Chondrocyte (in vitro differentiated cells): ENCODE results near the gene BEND6. TPM values are rescaled to one million over a fixed set of nuclear protein-coding genes. Genes with fewer than 3 reads are reported as not detected.
"Not testable (repeated sequence)": the region's sequence is repeated elsewhere in the genome, so short reads cannot be mapped to it uniquely, and the experiment has no call there.

ENCODE experiments used
- DNase-seq: peaks from one replicate; pipeline ENCODE4 v3.0.0; 2021; ENCODE audit warnings: mixed read lengths, low spot score
- H3K27ac Mint-ChIP-seq: one replicate; pipeline ENCODE4 v1.8.0; 2021; ENCODE audit warnings: mild to moderate bottlenecking, moderate library complexity, mixed read lengths; ENCODE audit not compliant: unreplicated experiment
- H3K27me3 Mint-ChIP-seq: 2 replicates; pipeline ENCODE4 v1.8.0; 2021; ENCODE audit warnings: low read depth, mixed read lengths
- H3K36me3 Mint-ChIP-seq: 2 replicates; pipeline ENCODE4 v1.8.0; 2021; ENCODE audit warnings: low read depth, mixed read lengths
- H3K4me1 Mint-ChIP-seq: 2 replicates; pipeline ENCODE4 v1.8.0; 2021; ENCODE audit warnings: low read depth, mild to moderate bottlenecking, mixed read lengths
- H3K4me3 Mint-ChIP-seq: one replicate; pipeline ENCODE4 v1.8.0; 2021; ENCODE audit warnings: mild to moderate bottlenecking, moderate library complexity, mixed read lengths; ENCODE audit not compliant: unreplicated experiment
- H3K9me3 Mint-ChIP-seq: 2 replicates; pipeline ENCODE4 v1.8.0; 2021; ENCODE audit warnings: low read depth, mixed read lengths
- CTCF ChIP-seq: fragments of 200-600 bp; sonication (generic); IDR thresholded peaks from 2 replicates; pipeline ENCODE4 v1.5.0; 2021; ENCODE audit warnings: antibody characterized with exemption, mild to moderate bottlenecking, moderate library complexity
- total RNA-seq: library from RNA; stranded (reverse); gene quantifications from 3 replicates; pipeline ENCODE4 v1.2.1, GENCODE V29; 2021

Gene BEND6
- total RNA-seq, 1 donor from 2014 or later = 8.9 TPM

- no peak overlapping the region for H3K4me3 Mint-ChIP-seq
- peaks cover 11% of the 10 kb centered on the region for H3K9me3 Mint-ChIP-seq
- H3K36me3 Mint-ChIP-seq = peaks cover 14% of the 10 kb centered on the region
- no peak for DNase-seq
- no peak for TF ChIP-seq CTCF
- no peaks in the 10 kb centered on the region for H3K4me1 Mint-ChIP-seq
- no peak overlapping the region for H3K27ac Mint-ChIP-seq
- H3K27me3 Mint-ChIP-seq = no peaks in the 10 kb centered on the region
These were observed 44.1 kb downstream of the BEND6 start for GRCh38 chr6:56999049-56999448.

- H3K4me3 Mint-ChIP-seq, H3K27me3 Mint-ChIP-seq, H3K4me1 Mint-ChIP-seq, DNase-seq, H3K27ac Mint-ChIP-seq: not testable (repeated sequence)
- Mint-ChIP-seq H3K36me3 (peaks cover 14% of the 10 kb centered on the region), H3K9me3 (peaks cover 11% of the 10 kb centered on the region)
These were observed 44.8 kb downstream of the BEND6 start for GRCh38 chr6:56999748-57000147.

GRCh38 chr6:57002197-57002596 is 47.3 kb downstream of the BEND6 start:
- no peak for TF ChIP-seq CTCF
- H3K4me3 Mint-ChIP-seq = no peak overlapping the region
- peaks cover 11% of the 10 kb centered on the region for H3K9me3 Mint-ChIP-seq
- no peaks in the 10 kb centered on the region for H3K27me3 Mint-ChIP-seq
- H3K27ac Mint-ChIP-seq = no peak overlapping the region
- peaks cover 6% of the 10 kb centered on the region for H3K36me3 Mint-ChIP-seq
- no peak for DNase-seq
- no peaks in the 10 kb centered on the region for H3K4me1 Mint-ChIP-seq

GRCh38 chr6:57004292-57004691 is 49.4 kb downstream of the BEND6 start:
- no peak overlapping the region for H3K4me3 Mint-ChIP-seq
- H3K27me3 Mint-ChIP-seq = no peaks in the 10 kb centered on the region
- DNase-seq = no peak
- no peak overlapping the region for H3K27ac Mint-ChIP-seq
- H3K4me1 Mint-ChIP-seq = no peaks in the 10 kb centered on the region
- no peaks in the 10 kb centered on the region for H3K36me3 Mint-ChIP-seq
- no peak for TF ChIP-seq CTCF
- no peaks in the 10 kb centered on the region for H3K9me3 Mint-ChIP-seq

- TF ChIP-seq CTCF = no peak
- no peaks in the 10 kb centered on the region for H3K4me1 Mint-ChIP-seq
- H3K36me3 Mint-ChIP-seq = no peaks in the 10 kb centered on the region
- H3K9me3 Mint-ChIP-seq = no peaks in the 10 kb centered on the region
- H3K27ac Mint-ChIP-seq = no peak overlapping the region
- no peak overlapping the region for H3K4me3 Mint-ChIP-seq
- H3K27me3 Mint-ChIP-seq = no peaks in the 10 kb centered on the region
- DNase-seq = no peak
These were observed 51.2 kb downstream of the BEND6 start for GRCh38 chr6:57006101-57006500.

GRCh38 chr6:57008069-57008468 is 53.2 kb downstream of the BEND6 start:
- not testable (repeated sequence) for DNase-seq, H3K4me3 Mint-ChIP-seq, H3K4me1 Mint-ChIP-seq, H3K27me3 Mint-ChIP-seq, H3K9me3 Mint-ChIP-seq, H3K36me3 Mint-ChIP-seq, H3K27ac Mint-ChIP-seq
